HG02970 (cell line): ENCODE measurements around the gene METTL1.
"Not testable (repeated sequence)": the region's sequence is repeated elsewhere in the genome, so short reads cannot be mapped to it uniquely, and the experiment has no call there.

Source experiments
- ATAC-seq: cut with Tn5 transposase; IDR thresholded peaks from one replicate; pipeline ENCODE4 v1.9.1; 2021; ENCODE audit warnings: mild to moderate bottlenecking, moderate library complexity, moderate number of reproducible peaks; ENCODE audit not compliant: unreplicated experiment, low FRiP score

The METTL1 gene

GRCh38 chr12:57726884-57727757, 44.8 kb downstream of the METTL1 start:
- ATAC-seq: no peak

- ATAC-seq: peak; percentile 31
Measured at GRCh38 chr12:57726151-57726883, 45.6 kb downstream of the METTL1 start.

- ATAC-seq: no peak
Measured at GRCh38 chr12:57725851-57726150, 46.1 kb downstream of the METTL1 start.

- no peak for ATAC-seq
Measured at GRCh38 chr12:57724936-57725740, 46.8 kb downstream of the METTL1 start.

GRCh38 chr12:57724003-57724935, 47.6 kb downstream of the METTL1 start:
- ATAC-seq: no peak

GRCh38 chr12:57723630-57723962, 48.3 kb downstream of the METTL1 start:
- no peak for ATAC-seq

GRCh38 chr12:57722716-57723629, 48.9 kb downstream of the METTL1 start:
- no peak for ATAC-seq

GRCh38 chr12:57721846-57722608, 49.9 kb downstream of the METTL1 start:
- ATAC-seq: not testable (repeated sequence)

GRCh38 chr12:57720606-57721595, 51.0 kb downstream of the METTL1 start:
- no peak for ATAC-seq

- ATAC-seq: no peak
Measured at GRCh38 chr12:57719777-57720605, 51.9 kb downstream of the METTL1 start.

- ATAC-seq: no peak
Measured at GRCh38 chr12:57718641-57719528, 53.0 kb downstream of the METTL1 start.
